IPS DF 4.7 (cell line): ENCODE measurements around the gene HDGFL2.
"Not testable (repeated sequence)": the region's sequence is repeated elsewhere in the genome, so short reads cannot be mapped to it uniquely, and the experiment has no call there.

Source experiments
- DNase-seq: peaks from one replicate; pipeline ENCODE4 v3.0.0-alpha.2; 2013; ENCODE audit warnings: low spot score; ENCODE audit errors: extremely low read depth

The HDGFL2 gene

GRCh38 chr19:4531562-4532165, 59.6 kb downstream of the HDGFL2 start:
- DNase-seq = no peak

GRCh38 chr19:4533334-4533733, 61.2 kb downstream of the HDGFL2 start:
- DNase-seq = no peak

- DNase-seq = no peak
Measured at GRCh38 chr19:4533835-4534424, 61.8 kb downstream of the HDGFL2 start.

DNA sequence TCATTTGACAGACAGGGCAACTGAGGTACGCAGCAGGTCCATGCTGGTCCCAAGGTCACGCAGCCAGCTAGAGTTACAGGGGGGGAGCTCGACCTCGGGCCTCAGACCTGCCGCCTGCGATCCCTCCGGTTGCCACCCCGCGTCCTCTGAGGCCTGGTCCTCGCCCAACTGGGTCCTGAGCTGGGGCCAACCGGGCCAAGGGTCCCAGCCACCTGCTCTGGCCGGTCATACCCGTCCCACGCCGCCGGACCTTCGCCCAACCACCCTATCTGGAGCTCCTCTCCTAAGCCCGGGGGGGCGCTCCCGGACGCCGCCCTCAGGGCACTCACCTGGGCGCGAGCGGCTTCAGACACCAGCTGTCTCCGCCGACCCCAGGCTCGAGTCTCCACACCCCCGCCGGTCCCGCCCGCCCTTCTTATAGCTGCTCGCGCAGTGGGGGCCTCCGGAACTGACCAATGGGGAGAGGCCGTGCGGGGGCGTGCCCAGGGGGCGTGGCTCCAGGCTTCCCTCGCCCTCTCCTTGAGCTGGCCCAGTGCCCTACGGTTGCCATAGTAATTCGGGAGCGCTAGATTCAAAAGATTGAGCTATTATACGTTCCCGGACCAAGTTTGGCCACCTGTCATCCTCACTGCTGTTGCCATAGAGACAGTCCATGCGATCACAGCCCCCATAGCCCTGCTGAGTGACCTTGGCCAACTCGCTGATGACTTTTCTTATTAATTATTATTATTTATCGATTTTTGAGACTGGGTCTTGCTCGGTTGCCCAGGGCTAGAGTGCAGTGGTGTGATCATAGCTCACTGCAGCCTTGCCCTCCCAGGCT, 63.0 kb downstream of the HDGFL2 start, which contains the start of gene PLIN5:
Gene PLIN5, minus strand, starts transcription at position 389 of the 823 bp plus-strand sequence. CDS start 1,150 bp downstream, outside the sequence.
- DNase-seq = no peak

DNA sequence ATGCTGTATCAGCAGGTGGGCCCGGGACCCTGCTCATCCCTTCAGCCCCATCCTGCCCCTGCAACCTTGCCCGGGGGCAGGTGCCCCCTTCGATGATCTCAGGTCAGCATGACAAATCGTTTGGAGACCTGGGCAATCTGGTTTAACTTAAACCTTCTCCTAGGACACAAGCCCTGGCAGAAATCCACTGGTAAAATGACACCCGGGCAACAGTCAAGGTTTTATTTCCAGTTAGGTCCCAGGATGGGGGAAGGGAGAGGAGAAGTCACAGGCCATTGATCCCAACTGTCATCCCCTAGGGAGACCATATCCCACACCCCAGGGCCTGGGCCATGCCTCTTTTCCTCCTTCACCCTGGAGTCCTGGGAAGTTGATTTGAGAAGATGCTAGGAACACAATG, 64.7 kb downstream of the HDGFL2 start:
- DNase-seq = no peak

GRCh38 chr19:4537953-4538600, 66.0 kb downstream of the HDGFL2 start:
- no peak for DNase-seq

DNA sequence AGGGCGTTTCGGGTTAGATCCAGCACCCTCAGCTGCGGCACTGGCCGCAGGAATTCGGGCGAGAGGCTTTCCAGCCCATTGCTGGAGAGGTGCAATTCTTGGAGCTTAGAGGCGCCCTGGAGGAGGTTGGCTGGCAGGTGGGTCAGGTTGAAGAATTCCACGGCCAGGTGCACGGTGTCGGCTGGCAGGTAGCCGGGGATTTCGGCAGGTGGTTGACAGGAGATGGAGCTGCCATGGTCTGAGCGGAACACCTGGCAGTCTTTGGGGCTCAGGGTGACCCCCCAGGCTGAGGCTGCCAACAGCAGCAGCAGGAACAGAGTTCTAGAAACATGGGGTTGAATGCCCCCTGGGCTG, 66.5 kb downstream of the HDGFL2 start:
- no peak for DNase-seq

DNA sequence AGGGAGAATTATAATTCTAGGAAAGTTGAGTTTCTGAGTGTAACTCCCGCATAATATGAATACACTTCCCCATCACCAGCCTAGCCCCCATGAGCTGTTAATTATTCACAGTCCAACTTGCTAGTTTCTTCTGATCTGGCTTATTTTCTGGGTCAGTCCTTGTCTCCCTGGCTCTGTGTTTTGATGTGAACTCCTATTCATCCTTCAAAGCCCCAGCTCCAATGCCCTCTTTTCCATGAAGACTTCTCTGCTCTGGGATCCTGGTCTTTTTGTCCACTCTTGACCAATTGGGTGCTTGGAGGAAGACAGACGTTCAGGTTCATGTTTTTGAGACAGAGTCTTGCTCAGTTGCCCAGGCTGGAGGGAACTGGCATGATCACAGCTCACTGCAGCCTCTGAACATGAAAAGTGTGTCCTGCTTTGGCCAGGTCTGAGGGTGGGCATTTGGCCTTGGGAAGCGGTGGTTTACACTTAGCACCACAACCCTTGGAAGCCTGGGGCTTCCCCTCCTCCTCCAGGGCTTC, 67.1 kb downstream of the HDGFL2 start:
- no peak for DNase-seq

DNA sequence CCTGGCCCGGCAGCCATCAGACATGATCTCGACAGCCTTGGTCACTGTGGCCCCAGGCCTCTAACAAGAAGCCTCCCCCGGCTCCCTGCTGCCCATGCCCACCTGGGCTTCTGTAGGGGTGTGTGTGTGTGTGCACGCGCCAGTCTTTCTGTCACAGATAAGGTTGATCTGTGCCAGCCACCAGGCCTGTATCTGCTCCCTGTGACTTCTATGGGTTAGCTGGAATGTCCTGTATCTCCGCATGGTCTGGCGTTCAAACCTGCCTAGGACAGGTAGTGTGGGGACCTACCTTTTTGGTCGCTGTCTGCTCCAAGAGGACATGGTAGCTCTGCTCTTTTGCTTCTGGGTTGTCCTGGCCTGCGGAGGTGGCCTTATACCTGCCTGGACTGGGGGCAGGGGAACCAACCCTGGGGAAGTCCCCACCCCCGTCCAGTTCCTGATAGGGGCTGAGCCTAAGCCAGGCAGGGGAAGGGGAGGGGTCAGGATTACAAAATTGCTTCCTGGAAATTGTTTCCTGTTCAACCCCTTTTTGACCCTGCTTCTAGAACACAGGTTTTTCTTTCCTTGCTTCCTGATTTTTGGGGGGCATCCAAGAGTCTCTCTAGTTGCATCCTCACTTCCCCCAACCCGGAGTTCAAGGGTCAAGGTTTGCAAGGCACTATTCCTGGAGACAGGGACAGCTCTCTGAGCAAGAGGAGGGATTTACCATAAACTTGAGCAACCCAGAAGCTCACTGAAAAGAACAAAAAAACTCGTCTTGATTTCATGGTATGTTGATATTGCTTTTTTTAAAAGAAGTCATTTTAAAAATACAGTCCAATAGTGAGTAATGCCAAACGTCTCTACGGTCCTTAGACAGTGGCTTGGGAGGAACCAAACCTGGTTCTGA, 67.8 kb downstream of the HDGFL2 start, which contains the start of gene LRG1:
Gene LRG1, minus strand, starts transcription at position 344 of the 889 bp plus-strand sequence. Its CDS starts 23 bp downstream, at position 321.
- DNase-seq = no peak

GRCh38 chr19:4541114-4541805, 69.2 kb downstream of the HDGFL2 start:
- no peak for DNase-seq

DNA sequence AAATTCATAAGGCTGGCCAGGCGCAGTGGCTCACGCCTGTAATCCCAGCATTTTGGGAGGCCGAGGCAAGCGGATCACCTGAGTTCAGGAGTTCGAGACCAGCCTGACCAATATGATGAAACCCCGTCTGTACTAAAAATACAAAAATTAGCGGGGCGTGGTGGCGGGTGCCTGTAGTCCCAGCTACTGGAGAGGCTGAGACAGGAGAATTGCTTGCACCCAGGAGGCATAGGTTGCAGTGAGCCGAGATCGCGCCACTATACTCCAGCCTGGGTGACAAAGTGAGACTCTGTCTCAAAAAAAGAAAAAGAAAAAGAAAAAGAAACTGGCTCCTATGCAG, 69.7 kb downstream of the HDGFL2 start:
- not testable (repeated sequence) for DNase-seq

GRCh38 chr19:4542896-4543841, 71.1 kb downstream of the HDGFL2 start:
- DNase-seq = no peak

GRCh38 chr19:4543842-4544647, 71.9 kb downstream of the HDGFL2 start:
- DNase-seq = no peak

- DNase-seq = no peak
Measured at GRCh38 chr19:4547303-4548237, 75.5 kb downstream of the HDGFL2 start.

DNA sequence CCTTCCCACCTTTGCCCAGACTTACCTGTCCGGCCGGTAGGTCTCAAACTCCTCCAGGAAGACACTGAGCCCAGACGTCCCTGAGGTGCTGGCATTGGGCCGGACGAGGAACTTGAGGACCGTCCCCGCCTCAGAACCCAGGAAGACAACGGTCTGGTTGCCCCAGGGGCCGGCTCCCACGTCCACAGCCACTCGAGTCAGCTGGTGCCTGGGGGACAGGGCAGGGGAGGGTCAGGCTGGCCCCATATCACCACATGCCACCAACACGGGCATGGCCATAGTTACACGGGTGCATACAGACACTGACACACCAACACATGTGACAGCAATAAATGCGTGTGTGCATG, 76.1 kb downstream of the HDGFL2 start:
- no peak for DNase-seq

GRCh38 chr19:4550018-4550417, 77.9 kb downstream of the HDGFL2 start:
- DNase-seq = no peak

DNA sequence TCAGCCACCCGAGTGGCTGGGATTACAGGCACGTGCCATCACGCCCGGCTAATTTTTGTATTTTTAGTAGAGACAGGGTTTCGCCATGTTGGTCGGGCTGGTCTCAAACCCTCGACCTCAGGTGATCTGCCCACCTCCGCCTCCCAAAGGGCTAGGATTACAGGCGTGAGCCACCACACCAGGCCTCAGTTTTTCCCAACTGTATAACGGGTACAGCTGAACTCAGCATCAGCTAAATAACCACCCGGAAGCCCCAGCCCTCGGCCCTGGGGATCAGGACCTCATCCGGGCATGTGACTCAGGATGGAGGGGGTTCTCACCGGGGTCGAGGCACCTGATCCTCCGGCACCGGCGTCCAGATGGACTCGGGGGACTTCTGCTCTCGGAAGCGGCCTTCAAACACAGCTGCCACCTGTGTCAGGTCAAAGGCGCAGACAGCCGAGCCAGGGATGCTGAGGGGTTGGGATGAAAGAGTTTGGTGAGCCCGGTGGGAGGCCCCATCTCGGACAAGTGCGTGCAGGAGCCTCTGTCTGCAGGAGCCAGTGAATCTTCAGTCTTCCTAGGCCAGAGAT, 78.5 kb downstream of the HDGFL2 start:
- no peak for DNase-seq
